Measurements from ENCODE around the gene DUSP2.

The DUSP2 gene, protein sequence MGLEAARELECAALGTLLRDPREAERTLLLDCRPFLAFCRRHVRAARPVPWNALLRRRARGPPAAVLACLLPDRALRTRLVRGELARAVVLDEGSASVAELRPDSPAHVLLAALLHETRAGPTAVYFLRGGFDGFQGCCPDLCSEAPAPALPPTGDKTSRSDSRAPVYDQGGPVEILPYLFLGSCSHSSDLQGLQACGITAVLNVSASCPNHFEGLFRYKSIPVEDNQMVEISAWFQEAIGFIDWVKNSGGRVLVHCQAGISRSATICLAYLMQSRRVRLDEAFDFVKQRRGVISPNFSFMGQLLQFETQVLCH

DNA sequence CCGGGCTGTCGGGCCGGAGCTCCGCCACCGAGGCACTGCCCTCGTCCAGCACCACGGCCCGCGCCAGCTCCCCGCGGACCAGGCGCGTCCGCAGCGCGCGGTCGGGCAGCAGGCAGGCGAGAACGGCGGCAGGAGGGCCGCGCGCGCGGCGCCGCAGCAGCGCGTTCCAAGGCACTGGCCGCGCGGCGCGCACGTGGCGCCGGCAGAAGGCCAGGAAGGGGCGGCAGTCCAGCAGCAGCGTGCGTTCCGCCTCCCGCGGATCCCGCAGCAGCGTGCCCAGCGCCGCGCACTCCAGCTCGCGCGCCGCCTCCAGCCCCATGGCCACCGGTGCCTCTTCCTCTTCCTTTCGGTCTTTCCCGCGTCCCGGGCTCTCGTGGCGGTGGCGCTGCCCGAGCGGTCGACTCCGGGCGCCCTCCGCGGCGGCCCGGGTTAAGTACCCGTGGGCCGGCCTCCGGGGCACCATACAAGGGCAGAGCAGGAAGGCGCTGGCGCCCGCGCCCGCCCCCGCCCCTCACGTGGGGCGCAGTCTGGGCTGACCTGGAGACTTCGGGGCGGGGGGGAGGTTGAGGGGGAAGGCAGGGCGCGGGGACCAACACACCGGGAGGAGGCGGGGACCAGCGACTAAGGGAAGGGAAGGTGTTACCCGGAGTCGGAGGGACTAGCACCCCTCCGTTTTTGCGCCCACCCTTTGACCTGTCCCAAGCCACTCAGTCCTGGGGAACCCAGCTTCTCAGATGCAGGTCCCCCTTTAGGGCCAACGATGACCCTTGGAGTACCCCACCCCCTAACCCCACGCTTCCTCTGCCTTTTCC, at the start of gene DUSP2:
Gene DUSP2, minus strand, starts transcription at position 405 of the 812 bp plus-strand sequence. Its CDS starts 86 bp downstream, at position 319.
- Mint-ChIP-seq H3K4me3 (peak within 1 kb of the TSS; percentile 97 to 98), H3K27ac (peak within 1 kb of the TSS; percentile 95 to 99), H3K9me3 (no peaks in the 10 kb centered on the region), H3K4me1 (peaks cover 74% of the 10 kb centered on the region), H3K27me3 (no peaks in the 10 kb centered on the region)
- DNase-seq (peak; percentile 96 to 97), ATAC-seq (peak; percentile 60)

DNA sequence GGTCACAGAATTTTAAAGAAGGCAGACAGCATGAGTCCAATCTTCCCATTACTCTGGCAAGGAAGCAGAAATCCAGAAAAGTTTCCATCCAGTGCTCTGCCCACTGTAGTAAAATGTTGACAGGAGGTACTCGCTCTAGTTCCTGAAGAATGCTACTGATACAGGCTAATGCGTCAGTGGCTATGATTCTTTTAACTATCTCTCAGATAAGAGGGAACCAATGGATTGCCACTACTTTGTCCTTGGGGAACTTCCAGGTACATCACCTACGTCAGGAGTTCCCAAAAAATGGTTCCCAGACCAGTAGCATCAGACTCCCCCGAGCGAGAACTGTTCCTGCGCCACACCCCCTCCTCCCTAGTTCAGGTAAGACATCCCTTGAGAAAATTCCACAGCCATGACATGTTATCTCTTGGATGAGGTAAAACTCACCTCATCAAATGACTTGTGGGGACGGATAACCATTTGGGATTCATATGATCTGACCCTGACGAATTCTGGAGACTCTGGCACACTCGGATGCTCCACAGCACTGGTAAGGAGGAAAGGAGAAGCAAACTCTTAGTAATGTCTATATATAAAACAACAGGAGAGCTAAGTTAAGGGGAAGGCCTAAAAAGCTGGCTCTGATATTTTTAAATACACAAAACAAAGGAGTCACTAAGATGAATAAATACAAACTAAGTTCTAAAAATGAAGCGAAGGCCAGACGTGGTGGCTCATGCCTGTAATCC, 46.9 kb upstream of the DUSP2 start:
- Mint-ChIP-seq H3K4me1 (peaks cover 21% of the 10 kb centered on the region), H3K27me3 (no peaks in the 10 kb centered on the region), H3K9me3 (no peaks in the 10 kb centered on the region), H3K4me3 (no peak overlapping the region), H3K27ac (no peak overlapping the region)
- no peak for ATAC-seq
- no peak for DNase-seq

GRCh38 chr2:96188821-96189526, 43.7 kb upstream of the DUSP2 start:
- Mint-ChIP-seq H3K4me1 (peaks cover 6% of the 10 kb centered on the region), H3K27me3 (no peaks in the 10 kb centered on the region)
- DNase-seq, result no peak

GRCh38 chr2:96186562-96186961, 41.3 kb upstream of the DUSP2 start:
- Mint-ChIP-seq H3K27me3 (no peaks in the 10 kb centered on the region), H3K27ac (no peak overlapping the region), H3K9me3 (no peaks in the 10 kb centered on the region), H3K4me1 (peaks cover 6% of the 10 kb centered on the region), H3K4me3 (no peak overlapping the region)
- DNase-seq, result no peak
- ATAC-seq, result no peak

More at GRCh38 chr2:96188821-96189526, 43.7 kb upstream of the DUSP2 start:
- Mint-ChIP-seq H3K27ac (no peak overlapping the region), H3K4me3 (no peak overlapping the region), H3K9me3 (no peaks in the 10 kb centered on the region)
- ATAC-seq, result no peak

DNA sequence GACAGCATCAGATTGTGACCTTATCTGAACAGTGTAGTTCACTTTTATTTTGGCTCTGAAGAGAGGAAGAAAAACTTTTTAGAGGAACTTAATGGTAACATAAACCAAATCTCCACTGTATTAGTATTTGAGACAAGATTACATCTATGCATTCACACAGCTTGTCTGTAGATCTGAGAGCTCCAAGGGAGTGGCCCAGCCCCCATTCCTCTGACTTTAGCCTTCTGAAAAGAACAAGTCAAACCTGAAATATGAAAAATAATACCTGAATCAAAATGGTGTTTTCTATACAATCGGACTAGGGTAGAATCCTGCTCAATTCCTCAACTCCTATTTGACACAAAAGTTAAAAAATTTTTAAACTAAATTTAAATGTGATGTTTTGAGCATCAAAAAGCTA, 40.3 kb upstream of the DUSP2 start:
- no peak overlapping the region for H3K4me3 Mint-ChIP-seq

GRCh38 chr2:96184989-96185388, 39.7 kb upstream of the DUSP2 start:
- no peak for DNase-seq
- ATAC-seq, result no peak
- Mint-ChIP-seq H3K27ac (peak overlapping the region in 1 of 2 donors; percentile 24), H3K4me3 (no peak overlapping the region), H3K4me1 (peaks cover 12% of the 10 kb centered on the region), H3K27me3 (no peaks in the 10 kb centered on the region), H3K9me3 (no peaks in the 10 kb centered on the region)

More for the DNA sequence above, 40.3 kb upstream of the DUSP2 start:
- H3K9me3 Mint-ChIP-seq, result no peaks in the 10 kb centered on the region
- no peaks in the 10 kb centered on the region for H3K27me3 Mint-ChIP-seq
- no peak for ATAC-seq
- no peak for DNase-seq
- peak overlapping the region in 1 of 2 donors; percentile 24 for H3K27ac Mint-ChIP-seq
- H3K4me1 Mint-ChIP-seq, result peaks cover 12% of the 10 kb centered on the region

DNA sequence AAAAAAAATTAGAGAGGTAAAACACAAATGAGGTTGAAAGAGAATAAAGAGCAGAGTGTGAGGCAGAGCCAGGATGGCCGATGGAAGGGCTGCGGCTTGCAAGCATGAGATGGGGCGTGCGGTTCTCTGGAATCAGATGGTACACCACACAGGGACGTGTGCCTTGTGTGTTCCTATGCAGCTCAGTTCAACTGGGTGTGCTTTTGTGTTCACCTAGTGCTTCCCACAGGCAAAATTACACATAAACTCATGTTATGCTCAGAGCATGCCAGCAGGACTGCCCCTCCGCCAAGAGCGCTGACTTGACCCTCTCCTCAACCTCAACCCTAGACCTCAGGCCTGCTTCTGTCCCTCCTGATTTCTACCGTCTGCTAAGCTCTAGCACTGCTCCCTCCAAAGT, 38.9 kb upstream of the DUSP2 start:
- Mint-ChIP-seq H3K27me3 (no peaks in the 10 kb centered on the region), H3K27ac (no peak overlapping the region), H3K4me3 (no peak overlapping the region), H3K4me1 (peaks cover 12% of the 10 kb centered on the region), H3K9me3 (no peaks in the 10 kb centered on the region)
- DNase-seq (no peak), ATAC-seq (no peak)

DNA sequence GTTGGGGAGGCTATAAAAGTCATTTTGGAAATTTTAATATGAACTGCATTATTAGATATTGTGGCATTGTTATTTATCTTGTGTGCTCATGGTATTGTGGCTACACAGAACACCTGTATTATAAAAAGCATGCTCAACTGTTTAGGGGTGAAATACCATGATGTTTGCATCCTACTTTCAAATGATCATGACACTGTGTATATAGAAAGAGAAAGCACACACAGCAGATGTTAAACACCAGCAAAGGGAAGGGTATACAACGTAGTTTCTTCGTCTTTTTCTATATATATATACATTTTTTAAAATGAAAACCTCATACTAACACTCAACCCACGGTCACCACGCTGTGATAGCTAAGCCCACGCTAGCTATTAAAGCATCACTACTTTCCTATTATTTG, 36.3 kb upstream of the DUSP2 start:
- Mint-ChIP-seq H3K4me3 (no peak overlapping the region), H3K27ac (no peak overlapping the region), H3K4me1 (peaks cover 12% of the 10 kb centered on the region), H3K9me3 (no peaks in the 10 kb centered on the region), H3K27me3 (no peaks in the 10 kb centered on the region)
- DNase-seq (no peak), ATAC-seq (no peak)

DNA sequence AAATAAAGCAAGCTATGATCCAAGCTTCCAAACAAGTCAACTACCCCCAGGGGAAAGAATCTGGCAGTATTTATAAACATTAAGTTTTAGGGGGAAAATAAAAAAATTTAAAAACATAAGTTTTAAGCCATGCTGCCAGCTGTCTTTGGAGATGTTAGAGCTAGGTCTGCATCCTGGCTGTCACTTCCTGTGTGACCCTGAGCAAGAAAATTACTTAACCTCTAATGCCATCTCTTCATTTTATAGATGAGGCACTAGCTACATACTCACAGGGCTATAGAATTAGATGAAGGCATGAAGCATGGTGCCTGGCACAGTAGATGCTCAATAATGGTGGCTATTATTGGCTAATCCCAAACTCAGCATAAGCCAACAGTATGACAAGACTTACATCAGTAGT, 35.3 kb upstream of the DUSP2 start:
- H3K9me3 Mint-ChIP-seq, result no peaks in the 10 kb centered on the region
- ATAC-seq, result peak; percentile 31

DNA sequence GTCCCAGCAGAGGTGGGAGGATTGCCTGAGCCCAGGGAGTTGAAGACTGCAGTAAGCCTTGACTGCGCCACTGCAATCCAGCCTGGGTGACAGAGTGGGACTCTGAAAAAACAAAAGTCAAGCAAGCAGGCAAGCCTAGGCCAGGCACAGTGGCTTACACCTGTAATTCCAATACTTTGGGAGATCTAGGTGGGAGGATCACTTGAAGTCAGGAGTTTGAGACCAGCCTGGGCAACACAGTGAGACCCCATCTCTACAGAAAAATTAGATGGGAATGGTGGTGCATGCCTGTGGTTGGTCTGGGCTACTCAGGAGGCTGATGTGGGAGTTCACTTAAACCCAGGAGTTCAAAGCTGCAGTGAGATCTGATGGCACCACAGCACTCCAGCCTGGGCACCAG, 34.8 kb upstream of the DUSP2 start:
- no peak overlapping the region for H3K27ac Mint-ChIP-seq
- H3K27me3 Mint-ChIP-seq, result no peaks in the 10 kb centered on the region
- H3K4me1 Mint-ChIP-seq, result peaks cover 12% of the 10 kb centered on the region
- DNase-seq (no peak), ATAC-seq (no peak)
- no peaks in the 10 kb centered on the region for H3K9me3 Mint-ChIP-seq
- H3K4me3 Mint-ChIP-seq, result no peak overlapping the region

More for the DNA sequence above, 35.3 kb upstream of the DUSP2 start:
- Mint-ChIP-seq H3K4me1 (peaks cover 12% of the 10 kb centered on the region), H3K27ac (no peak overlapping the region), H3K4me3 (no peak overlapping the region), H3K27me3 (no peaks in the 10 kb centered on the region)
- no peak for DNase-seq

DNA sequence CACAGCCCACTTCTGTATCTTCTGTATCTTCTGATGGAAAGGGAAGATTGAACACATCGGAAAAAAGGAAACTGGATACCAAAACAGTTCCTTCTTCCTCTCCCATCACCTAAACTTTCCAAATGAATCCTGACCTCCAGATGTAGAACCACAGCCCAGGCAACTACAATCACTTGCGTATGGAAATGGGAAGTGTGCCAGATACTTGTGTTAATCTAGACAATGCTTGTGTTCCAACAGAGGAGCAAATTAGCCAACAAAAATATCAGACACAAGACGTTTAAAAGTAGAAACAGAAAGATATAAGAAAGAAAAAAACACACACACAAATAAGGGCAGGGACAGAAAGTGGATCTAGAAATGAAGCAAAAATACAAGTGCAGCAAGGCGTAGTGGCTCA, 31.4 kb upstream of the DUSP2 start:
- DNase-seq (no peak), ATAC-seq (no peak)
- no peak overlapping the region for H3K27ac Mint-ChIP-seq
- no peaks in the 10 kb centered on the region for H3K9me3 Mint-ChIP-seq
- H3K4me1 Mint-ChIP-seq, result peaks cover 30% of the 10 kb centered on the region
- no peaks in the 10 kb centered on the region for H3K27me3 Mint-ChIP-seq
- no peak overlapping the region for H3K4me3 Mint-ChIP-seq

DNA sequence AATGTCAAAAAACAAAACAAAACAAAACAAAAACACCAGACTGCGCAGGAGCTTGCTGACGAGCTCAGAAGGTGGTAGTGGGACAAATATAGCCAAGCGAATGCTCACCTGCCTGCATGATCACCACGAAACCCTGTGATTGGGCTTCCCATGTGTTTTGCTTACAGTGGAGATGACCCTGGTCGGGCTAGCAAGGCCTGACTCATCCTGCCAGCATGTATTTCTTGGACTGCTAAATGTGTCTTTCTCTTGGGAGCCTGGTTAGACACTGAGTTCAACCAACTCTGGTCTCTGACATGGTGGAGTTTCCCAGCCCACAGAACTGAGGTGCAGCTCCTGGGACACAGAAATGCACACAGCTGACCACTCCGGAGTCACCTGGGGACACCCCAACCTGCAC, 30.7 kb upstream of the DUSP2 start:
- ATAC-seq (no peak), DNase-seq (no peak)
- Mint-ChIP-seq H3K27ac (no peak overlapping the region), H3K4me1 (peaks cover 28% of the 10 kb centered on the region), H3K9me3 (no peaks in the 10 kb centered on the region), H3K27me3 (no peaks in the 10 kb centered on the region), H3K4me3 (no peak overlapping the region)

- peak overlapping the region; percentile 24 to 26 for H3K4me3 Mint-ChIP-seq
- H3K4me1 Mint-ChIP-seq, result peaks cover 24% of the 10 kb centered on the region
- peaks cover 4 to 9% of the 10 kb centered on the region in 2 donors for H3K9me3 Mint-ChIP-seq
- no peaks in the 10 kb centered on the region for H3K27me3 Mint-ChIP-seq
- peak; percentile 98 for ATAC-seq
- peak overlapping the region; percentile 14 to 19 for H3K27ac Mint-ChIP-seq
- peak; percentile 82 to 85 for DNase-seq
Measured at GRCh38 chr2:96174251-96175144, 29.3 kb upstream of the DUSP2 start.

GRCh38 chr2:96171831-96172230, 26.6 kb upstream of the DUSP2 start:
- no peak overlapping the region for H3K27ac Mint-ChIP-seq

More at GRCh38 chr2:96171831-96172230, 26.6 kb upstream of the DUSP2 start:
- ATAC-seq (no peak), DNase-seq (no peak)
- Mint-ChIP-seq H3K9me3 (peaks cover 4 to 9% of the 10 kb centered on the region in 2 donors), H3K4me1 (peaks cover 50% of the 10 kb centered on the region), H3K27me3 (no peaks in the 10 kb centered on the region), H3K4me3 (no peak overlapping the region)
